IMR-90 (cell line): ENCODE measurements around the gene NACC1. TPM values are rescaled to one million over a fixed set of nuclear protein-coding genes. Genes with fewer than 3 reads are reported as not detected.

Source experiments
- ATAC-seq: fragments of 200-7000 bp; cut with Tn5 transposase; 2 replicates; pipeline ENCODE4 v1.9.1; 2020; ENCODE audit warnings: low read depth, mild to moderate bottlenecking, moderate library complexity
- BruUV-seq: library from RNA; stranded (reverse); fragments of 400-500 nt; replicated peaks from 2 replicates; lab custom pipeline; 2021; lab: Mats Ljungman, UMichigan
- CTCF ChIA-PET: fragments of 300-600 bp; formaldehyde crosslinking; extraction: SDS; loops from one replicate; lab custom pipeline; 2021; ENCODE audit warnings: antibody characterized with exemption; lab: Yijun Ruan, JAX
- POLR2A ChIA-PET: fragments of 300-600 bp; sonication (Branson Sonifier 250); formaldehyde crosslinking; loops from one replicate; lab custom pipeline; 2022; ENCODE audit warnings: antibody characterized with exemption; ENCODE audit not compliant: unreplicated experiment; lab: Charles Lee
- DNase-seq: peaks from one replicate; pipeline ENCODE4 v3.0.0; 2013
- H2AFZ ChIP-seq: replicated peaks from 2 replicates; pipeline ENCODE3; 2013; ENCODE audit warnings: low read length, mild to moderate bottlenecking; ENCODE audit not compliant: poor library complexity
- H2AK5ac ChIP-seq: 2 replicates; pipeline ENCODE4 v1.6.1; 2013; ENCODE audit warnings: low read depth, low read length, inconsistent platforms
- H2AK9ac ChIP-seq: replicated peaks from 2 replicates; pipeline ENCODE3; 2013; ENCODE audit warnings: mild to moderate bottlenecking, low read depth, low read length, moderate library complexity; ENCODE audit not compliant: poor library complexity
- H2BK120ac ChIP-seq: 2 replicates; pipeline ENCODE4 v1.6.1; 2013; ENCODE audit warnings: low read depth, low read length, inconsistent platforms
- H2BK15ac ChIP-seq: 3 replicates; pipeline ENCODE4 v1.6.1; 2013; ENCODE audit warnings: low read depth, low read length, inconsistent platforms
- H2BK20ac ChIP-seq: 2 replicates; pipeline ENCODE4 v1.6.1; 2013; ENCODE audit warnings: low read depth, mild to moderate bottlenecking, inconsistent platforms, low read length, moderate library complexity
- H2BK5ac ChIP-seq: 2 replicates; pipeline ENCODE4 v1.6.1; 2013; ENCODE audit warnings: mild to moderate bottlenecking, low read depth, low read length, inconsistent platforms; ENCODE audit not compliant: poor library complexity, severe bottlenecking
- H3K14ac ChIP-seq: replicated peaks from 2 replicates; pipeline ENCODE4 v1.6.1; 2013; ENCODE audit warnings: low read depth, low read length, inconsistent platforms
- H3K18ac ChIP-seq: 2 replicates; pipeline ENCODE4 v1.6.1; 2013; ENCODE audit warnings: low read depth, low read length, control low read depth
- H3K23ac ChIP-seq: 2 replicates; pipeline ENCODE4 v1.6.1; 2013; ENCODE audit warnings: low read depth, low read length, inconsistent platforms
- H3K27ac ChIP-seq: 2 replicates; pipeline ENCODE4 v1.5.1; 2013; ENCODE audit warnings: mild to moderate bottlenecking, control low read depth, low read length; ENCODE audit not compliant: insufficient read depth
- H3K27me3 ChIP-seq: 2 replicates; pipeline ENCODE4 v1.6.1; 2013; ENCODE audit warnings: low read length; ENCODE audit not compliant: control insufficient read depth, insufficient read depth
- H3K36me3 ChIP-seq: 2 replicates; pipeline ENCODE4 v1.6.1; 2013; ENCODE audit warnings: low read length, mixed read lengths; ENCODE audit not compliant: control insufficient read depth, insufficient read depth
- H3K4ac ChIP-seq: 2 replicates; pipeline ENCODE4 v1.6.1; 2013; ENCODE audit warnings: low read depth, low read length, inconsistent platforms
- H3K4me1 ChIP-seq: 2 replicates; pipeline ENCODE4 v1.6.1; 2013; ENCODE audit warnings: low read length, mixed read lengths; ENCODE audit not compliant: control insufficient read depth, insufficient read depth
- H3K4me2 ChIP-seq: 2 replicates; pipeline ENCODE4 v1.6.1; 2013; ENCODE audit warnings: low read depth, mild to moderate bottlenecking, control low read depth, low read length, moderate library complexity
- H3K4me3 ChIP-seq: 2 replicates; pipeline ENCODE4 v1.5.1; 2013; ENCODE audit warnings: low read depth, mild to moderate bottlenecking, control low read depth, low read length, moderate library complexity; ENCODE audit not compliant: insufficient read depth
- H3K56ac ChIP-seq: 2 replicates; pipeline ENCODE4 v1.6.1; 2013; ENCODE audit warnings: low read length, inconsistent platforms; ENCODE audit not compliant: insufficient read depth; ENCODE audit errors: extremely low read depth
- H3K79me1 ChIP-seq, 2 experiments: 2 replicates each; pipeline ENCODE4 v1.6.1; 2013; ENCODE audit warnings: low read length in 2 of 2, inconsistent platforms in 1 of 2, low read depth in 1 of 2
- H3K9ac ChIP-seq: 2 replicates; pipeline ENCODE4 v1.6.1; 2013; ENCODE audit warnings: low read depth, low read length, control low read depth
- H3K9me1 ChIP-seq: 2 replicates; pipeline ENCODE4 v1.6.1; 2013; ENCODE audit warnings: low read length, inconsistent platforms; ENCODE audit not compliant: insufficient read depth
- H3K9me3 ChIP-seq: 2 replicates; pipeline ENCODE4 v1.6.1; 2013; ENCODE audit warnings: low read length; ENCODE audit not compliant: control insufficient read depth, insufficient read depth
- H4K20me1 ChIP-seq: 2 replicates; pipeline ENCODE4 v1.6.1; 2013; ENCODE audit warnings: low read length, inconsistent platforms; ENCODE audit not compliant: insufficient read depth
- H4K5ac ChIP-seq: 2 replicates; pipeline ENCODE4 v1.6.1; 2013; ENCODE audit warnings: mild to moderate bottlenecking, low read depth, low read length, control low read depth
- H4K8ac ChIP-seq, 2 experiments: 2 replicates each; pipeline ENCODE4 v1.6.1; 2013; ENCODE audit warnings: low read depth in 2 of 2, low read length in 2 of 2, control low read depth in 1 of 2, inconsistent platforms in 1 of 2
- H4K91ac ChIP-seq: 2 replicates; pipeline ENCODE4 v1.6.1; 2013; ENCODE audit warnings: low read depth, low read length, inconsistent platforms; ENCODE audit not compliant: insufficient read depth
- BHLHE40 ChIP-seq: fragments of 150-350 bp; IDR thresholded peaks from 2 replicates; pipeline ENCODE4 v1.6.1; 2016; ENCODE audit warnings: mild to moderate bottlenecking, low read depth, low read length
- MXI1 ChIP-seq: IDR thresholded peaks from 2 replicates; pipeline ENCODE4 v1.6.1; 2012; ENCODE audit warnings: low read depth, mild to moderate bottlenecking, low read length, moderate library complexity, borderline replicate concordance
- NFE2L2 ChIP-seq: fragments of 150-350 bp; IDR thresholded peaks from 2 replicates; pipeline ENCODE4 v1.6.1; 2016; ENCODE audit warnings: low read depth, mild to moderate bottlenecking, low read length
- POLR2A ChIP-seq: IDR thresholded peaks from 2 replicates; pipeline ENCODE4 v1.6.1; 2012; ENCODE audit warnings: mild to moderate bottlenecking, low read depth, low read length
- SMC3 ChIP-seq: fragments of 150-350 bp; IDR thresholded peaks from 2 replicates; pipeline ENCODE4 v1.6.1; 2016; ENCODE audit warnings: low read depth, mild to moderate bottlenecking, antibody characterized with exemption, low read length, moderate library complexity
- WGBS, 2 experiments: methylation state at CpG; one replicate each; pipeline versions ENCODE4 v1.1.5 to v1.1.7; 2013; ENCODE audit warnings: missing lambda C conversion rate in 2 of 2; ENCODE audit not compliant: insufficient read length in 1 of 2; ENCODE audit errors: extremely low coverage in 2 of 2; 5-methylcytosine and 5-hydroxymethylcytosine counted together
- dilution Hi-C: fragments of 300-500 bp; cut with HindIII; formaldehyde crosslinking; loops from one replicate; pipeline ENCODE4 v1.14.3; 2018; ENCODE audit warnings: low sequenced_read_pairs; ENCODE audit not compliant: unreplicated experiment
- in situ Hi-C: fragments of 300-500 bp; cut with MboI; formaldehyde crosslinking; loops from 3 replicates; pipeline ENCODE4 v1.14.3; 2019; ENCODE audit warnings: low sequenced_read_pairs, inconsistent platforms, mixed read lengths
- intact Hi-C: fragments of 100-400 bp; cut with micrococcal nuclease; formaldehyde crosslinking; loops from 2 replicates; pipeline ENCODE4 v1.10.0; 2022
- polyA plus RNA-seq, 3 experiments: library from polyadenylated mRNA; depleted of rRNA; stranded (reverse); fragments of >200 nt; gene quantifications; 2 replicates each; pipeline ENCODE4 v1.2.3, GENCODE V29; 2012; ENCODE audit warnings: low replicate concordance in 1 of 3
- total RNA-seq: library from RNA; depleted of rRNA; stranded (reverse); fragments of >200 nt; gene quantifications from 2 replicates; pipeline ENCODE4 v1.2.3, GENCODE V29; 2012
- TF ChIP-seq, protein P1 (sequence below): fragments of 150-350 bp; IDR thresholded peaks from 2 replicates; pipeline ENCODE4 v1.6.1; 2017; ENCODE audit warnings: mild to moderate bottlenecking, antibody characterized with exemption, low read length, low read depth
- TF ChIP-seq, protein P2 (sequence below): conservative IDR thresholded peaks from 2 replicates; pipeline ENCODE4 v1.5.1; 2012; ENCODE audit warnings: mild to moderate bottlenecking, low read depth, low read length, improper control_type of control experiment

Gene NACC1
- total and polyA plus RNA-seq, 2 of the 4 experiments (the other 2 are of a cell fraction) = 42.5 to 181 TPM

DNA sequence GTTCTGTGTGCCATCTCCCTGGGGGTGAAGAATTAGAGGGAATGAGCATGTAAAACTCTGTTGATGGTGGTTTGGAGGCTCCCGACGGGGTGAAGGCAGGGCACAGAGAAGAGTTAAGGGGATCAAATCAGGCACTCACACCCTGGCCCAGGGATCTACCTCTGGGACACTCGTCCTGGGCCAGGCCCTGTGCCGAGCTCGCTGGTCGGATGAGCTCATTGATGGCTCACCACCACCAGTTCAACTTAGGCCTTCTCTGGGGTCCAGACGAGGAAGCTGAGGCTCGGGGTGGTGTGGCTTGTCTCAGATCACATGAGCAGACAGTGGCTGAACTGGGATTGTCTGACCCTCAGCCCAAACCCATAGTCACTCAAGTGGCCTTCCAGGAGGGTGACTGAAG lies 1.6 kb downstream of the NACC1 start:
- ATAC-seq = no peak
- peak overlapping the region; percentile 46; the same call in 1 of the 2 replicates for H4K5ac ChIP-seq
- H3K14ac ChIP-seq = peak overlapping the region; percentile 89; the same call in 1 of the 2 replicates
- H3K4me1 ChIP-seq = peaks cover 25% of the 10 kb centered on the region
- TF ChIP-seq POLR2A (no peak), NFE2L2 (no peak), MXI1 (no peak), BHLHE40 (no peak), SMC3 (no peak)
- TF ChIP-seq, protein P1, sequence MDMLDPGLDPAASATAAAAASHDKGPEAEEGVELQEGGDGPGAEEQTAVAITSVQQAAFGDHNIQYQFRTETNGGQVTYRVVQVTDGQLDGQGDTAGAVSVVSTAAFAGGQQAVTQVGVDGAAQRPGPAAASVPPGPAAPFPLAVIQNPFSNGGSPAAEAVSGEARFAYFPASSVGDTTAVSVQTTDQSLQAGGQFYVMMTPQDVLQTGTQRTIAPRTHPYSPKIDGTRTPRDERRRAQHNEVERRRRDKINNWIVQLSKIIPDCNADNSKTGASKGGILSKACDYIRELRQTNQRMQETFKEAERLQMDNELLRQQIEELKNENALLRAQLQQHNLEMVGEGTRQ = no peak
- TF ChIP-seq, protein P2, sequence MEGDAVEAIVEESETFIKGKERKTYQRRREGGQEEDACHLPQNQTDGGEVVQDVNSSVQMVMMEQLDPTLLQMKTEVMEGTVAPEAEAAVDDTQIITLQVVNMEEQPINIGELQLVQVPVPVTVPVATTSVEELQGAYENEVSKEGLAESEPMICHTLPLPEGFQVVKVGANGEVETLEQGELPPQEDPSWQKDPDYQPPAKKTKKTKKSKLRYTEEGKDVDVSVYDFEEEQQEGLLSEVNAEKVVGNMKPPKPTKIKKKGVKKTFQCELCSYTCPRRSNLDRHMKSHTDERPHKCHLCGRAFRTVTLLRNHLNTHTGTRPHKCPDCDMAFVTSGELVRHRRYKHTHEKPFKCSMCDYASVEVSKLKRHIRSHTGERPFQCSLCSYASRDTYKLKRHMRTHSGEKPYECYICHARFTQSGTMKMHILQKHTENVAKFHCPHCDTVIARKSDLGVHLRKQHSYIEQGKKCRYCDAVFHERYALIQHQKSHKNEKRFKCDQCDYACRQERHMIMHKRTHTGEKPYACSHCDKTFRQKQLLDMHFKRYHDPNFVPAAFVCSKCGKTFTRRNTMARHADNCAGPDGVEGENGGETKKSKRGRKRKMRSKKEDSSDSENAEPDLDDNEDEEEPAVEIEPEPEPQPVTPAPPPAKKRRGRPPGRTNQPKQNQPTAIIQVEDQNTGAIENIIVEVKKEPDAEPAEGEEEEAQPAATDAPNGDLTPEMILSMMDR = no peak
- H3K79me1 ChIP-seq = peaks cover 0 to 82% of the 10 kb centered on the region in 2 experiments; a peak in 2 of 4 replicates
- peak overlapping the region; percentile 88 for H3K4ac ChIP-seq
- H3K9me3 ChIP-seq = no peaks in the 10 kb centered on the region
- 64% methylated on average over 4 of the region's 8 CpGs; no CpG with 5 or more reads in 1 of the 2 experiments for WGBS, 2 experiments
- peak overlapping the region; percentile 95 for H2AK5ac ChIP-seq
- H3K27ac ChIP-seq = peak overlapping the region; percentile 97
- dilution Hi-C loops = no loop called here
- peak overlapping the region in 1 of 2 experiments; percentile 82; a peak in 2 of 4 replicates for H4K8ac ChIP-seq
- intact Hi-C loops = loop anchor here (5.0 kb wide), 1 partner anchor 143 kb away; no protein-coding TSS in a partner anchor
- no peak overlapping the region for H3K56ac ChIP-seq
- no peak overlapping the region for H2BK20ac ChIP-seq
- peak overlapping the region; percentile 95 for H3K4me2 ChIP-seq
- H3K18ac ChIP-seq = no peak overlapping the region
- in situ Hi-C loops = no loop called here
- H3K9me1 ChIP-seq = peaks cover 26% of the 10 kb centered on the region
- H4K91ac ChIP-seq = peak overlapping the region; percentile 21
- POLR2A ChIA-PET = interaction anchor here (1.0 kb wide), 1 partner anchor 26 kb away, joined by 3 read pairs; no protein-coding TSS in a partner anchor
- H3K9ac ChIP-seq = peak overlapping the region; percentile 98
- peaks cover 58% of the 10 kb centered on the region for H4K20me1 ChIP-seq
- H2AFZ ChIP-seq = peak overlapping the region; percentile 4
- H2AK9ac ChIP-seq = peak overlapping the region; percentile 84
- CTCF ChIA-PET = interaction anchor here (0.6 to 0.7 kb wide), 2 partner anchors 146 to 154 kb away, joined by 5 to 7 read pairs; no protein-coding TSS in a partner anchor
- no peaks in the 10 kb centered on the region for H3K27me3 ChIP-seq
- H2BK120ac ChIP-seq = no peak overlapping the region
- H3K36me3 ChIP-seq = peaks cover 14% of the 10 kb centered on the region
- no peak for DNase-seq
- H2BK5ac ChIP-seq = peak overlapping the region; percentile 94
- no TSS peak for BruUV-seq
- peak overlapping the region; percentile 4; the same call in 1 of the 3 replicates for H2BK15ac ChIP-seq
- peak overlapping the region; percentile 95; the same call in 1 of the 2 replicates for H3K23ac ChIP-seq
- peak overlapping the region; percentile 99; the same call in 1 of the 2 replicates for H3K4me3 ChIP-seq
